Skeletal muscle satellite cell (primary cell): ENCODE data around the gene EHBP1.
"Not testable (repeated sequence)": the region's sequence is repeated elsewhere in the genome, so short reads cannot be mapped to it uniquely, and the experiment has no call there.

Source experiments
- H3K27me3 ChIP-seq: 2 replicates; pipeline ENCODE4 v1.7.0; 2013; ENCODE audit warnings: low read length; ENCODE audit not compliant: control insufficient read depth, insufficient read depth
- H3K36me3 ChIP-seq: 2 replicates; pipeline ENCODE4 v1.7.0; 2013; ENCODE audit warnings: mild to moderate bottlenecking, control low read depth, low read length; ENCODE audit not compliant: insufficient read depth
- H3K4me1 ChIP-seq: 2 replicates; pipeline ENCODE4 v1.7.0; 2013; ENCODE audit warnings: low read length; ENCODE audit not compliant: control insufficient read depth, insufficient read depth
- H3K4me2 ChIP-seq: 2 replicates; pipeline ENCODE4 v1.7.0; 2013; ENCODE audit warnings: mild to moderate bottlenecking, low read length
- H3K4me3 ChIP-seq: 2 replicates; pipeline ENCODE4 v1.7.0; 2013; ENCODE audit warnings: low read length
- H3K9ac ChIP-seq: 2 replicates; pipeline ENCODE4 v1.7.0; 2013; ENCODE audit warnings: mild to moderate bottlenecking, low read depth, low read length, moderate library complexity
- H3K9me3 ChIP-seq: replicated peaks from 2 replicates; pipeline ENCODE4 v1.7.0; 2013; ENCODE audit warnings: mild to moderate bottlenecking, control low read depth, low read length

The EHBP1 gene

GRCh38 chr2:63007813-63008458 is 302.4 kb downstream of the EHBP1 start:
- H3K36me3 ChIP-seq: peaks cover 3% of the 10 kb centered on the region
- H3K27me3 ChIP-seq: no peaks in the 10 kb centered on the region
- no peak overlapping the region for H3K4me2 ChIP-seq
- no peak overlapping the region for H3K4me3 ChIP-seq
- no peaks in the 10 kb centered on the region for H3K4me1 ChIP-seq
- no peaks in the 10 kb centered on the region for H3K9me3 ChIP-seq
- no peak overlapping the region for H3K9ac ChIP-seq

GRCh38 chr2:63008838-63009237 is 303.3 kb downstream of the EHBP1 start:
- Histone ChIP-seq H3K4me2 (no peak overlapping the region), H3K4me3 (no peak overlapping the region), H3K9me3 (no peaks in the 10 kb centered on the region), H3K27me3 (no peaks in the 10 kb centered on the region), H3K36me3 (peaks cover 10% of the 10 kb centered on the region), H3K4me1 (no peaks in the 10 kb centered on the region), H3K9ac (no peak overlapping the region)

- H3K9ac ChIP-seq: no peak overlapping the region
- no peak overlapping the region for H3K4me2 ChIP-seq
- no peak overlapping the region for H3K4me3 ChIP-seq
- no peaks in the 10 kb centered on the region for H3K4me1 ChIP-seq
- peaks cover 10% of the 10 kb centered on the region for H3K36me3 ChIP-seq
- no peaks in the 10 kb centered on the region for H3K27me3 ChIP-seq
- no peaks in the 10 kb centered on the region for H3K9me3 ChIP-seq
Observed at GRCh38 chr2:63009490-63009889, 304.0 kb downstream of the EHBP1 start.

DNA sequence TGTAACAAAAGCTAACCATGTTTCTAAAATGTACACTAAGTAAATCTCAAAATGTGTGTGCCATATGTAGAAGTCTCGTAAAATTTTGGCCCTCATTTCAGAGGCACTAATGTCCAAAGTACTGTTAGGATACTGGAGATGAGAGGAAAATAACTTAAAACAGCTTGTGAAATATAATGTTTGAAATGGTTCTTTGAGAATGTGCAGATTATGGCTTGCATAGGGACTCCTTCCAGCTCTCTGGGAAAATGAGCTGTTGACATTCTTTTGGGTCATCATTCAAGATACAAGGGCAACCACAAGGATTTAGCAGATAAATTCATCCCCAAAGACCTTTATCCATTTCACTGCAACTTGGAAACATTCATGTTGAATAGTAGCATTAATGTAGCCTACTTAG is 307.0 kb downstream of the EHBP1 start:
- Histone ChIP-seq H3K4me3 (no peak overlapping the region), H3K9me3 (no peaks in the 10 kb centered on the region), H3K9ac (no peak overlapping the region), H3K4me1 (no peaks in the 10 kb centered on the region), H3K27me3 (no peaks in the 10 kb centered on the region), H3K4me2 (no peak overlapping the region), H3K36me3 (peaks cover 6% of the 10 kb centered on the region)

GRCh38 chr2:63013438-63013837 is 307.9 kb downstream of the EHBP1 start:
- H3K9ac ChIP-seq: no peak overlapping the region
- peaks cover 6% of the 10 kb centered on the region for H3K36me3 ChIP-seq
- H3K4me3 ChIP-seq: no peak overlapping the region

GRCh38 chr2:63015389-63015788 is 309.9 kb downstream of the EHBP1 start:
- Histone ChIP-seq H3K9ac (no peak overlapping the region), H3K36me3 (peaks cover 6% of the 10 kb centered on the region), H3K27me3 (no peaks in the 10 kb centered on the region), H3K4me3 (no peak overlapping the region), H3K4me2 (no peak overlapping the region), H3K9me3 (no peaks in the 10 kb centered on the region), H3K4me1 (no peaks in the 10 kb centered on the region)

More at GRCh38 chr2:63013438-63013837, 307.9 kb downstream of the EHBP1 start:
- no peaks in the 10 kb centered on the region for H3K9me3 ChIP-seq
- H3K4me2 ChIP-seq: no peak overlapping the region
- no peaks in the 10 kb centered on the region for H3K27me3 ChIP-seq
- H3K4me1 ChIP-seq: no peaks in the 10 kb centered on the region

DNA sequence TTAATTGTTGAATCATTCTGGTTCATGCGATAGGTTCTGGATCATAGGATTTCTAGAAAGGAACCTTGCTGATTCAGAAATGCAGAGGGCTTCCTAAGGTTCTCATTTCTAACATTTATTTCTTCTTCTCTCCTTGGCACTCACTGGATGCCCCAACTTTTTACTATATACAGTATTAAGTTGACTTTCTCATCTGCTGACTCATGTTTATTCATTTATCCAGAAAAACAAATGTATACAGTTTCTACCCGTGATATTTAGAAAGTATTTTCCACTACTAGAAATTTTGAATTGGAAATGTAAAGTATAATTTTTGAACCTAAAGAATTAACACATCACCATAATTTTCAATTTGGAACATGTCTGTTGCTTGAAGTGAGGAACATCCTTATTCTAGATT is 312.9 kb downstream of the EHBP1 start:
- Histone ChIP-seq H3K4me3 (no peak overlapping the region), H3K36me3 (peaks cover 3% of the 10 kb centered on the region), H3K9ac (no peak overlapping the region), H3K4me2 (no peak overlapping the region), H3K27me3 (no peaks in the 10 kb centered on the region), H3K4me1 (no peaks in the 10 kb centered on the region), H3K9me3 (no peaks in the 10 kb centered on the region)

DNA sequence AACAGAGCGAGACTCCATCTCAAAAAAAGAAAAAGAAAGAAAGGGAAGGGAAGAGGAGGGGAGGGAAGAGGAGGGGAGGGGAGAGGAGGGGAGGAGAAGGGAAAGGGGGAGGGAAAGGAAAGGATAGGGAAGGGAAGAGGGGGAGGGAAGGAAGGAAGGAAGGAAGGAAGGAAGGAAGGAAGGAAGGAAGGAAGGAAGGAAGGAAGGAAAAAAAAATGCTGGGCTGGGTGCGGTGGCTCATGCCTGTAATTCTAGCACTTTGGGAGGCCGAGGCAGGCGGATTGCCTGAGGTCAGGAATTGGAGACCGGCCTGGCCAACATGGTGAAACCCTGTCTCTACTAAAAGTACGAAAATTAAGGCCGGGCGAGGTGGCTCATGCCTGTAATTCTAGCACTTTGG is 314.2 kb downstream of the EHBP1 start:
- not testable (repeated sequence) for H3K9ac ChIP-seq, H3K9me3 ChIP-seq, H3K4me1 ChIP-seq, H3K36me3 ChIP-seq, H3K4me3 ChIP-seq, H3K27me3 ChIP-seq, H3K4me2 ChIP-seq

GRCh38 chr2:63023444-63023843 is 317.9 kb downstream of the EHBP1 start:
- no peaks in the 10 kb centered on the region for H3K4me1 ChIP-seq
- no peak overlapping the region for H3K4me2 ChIP-seq
- H3K9me3 ChIP-seq: no peaks in the 10 kb centered on the region
- H3K27me3 ChIP-seq: no peaks in the 10 kb centered on the region
- no peak overlapping the region for H3K9ac ChIP-seq
- H3K4me3 ChIP-seq: no peak overlapping the region
- peaks cover 4% of the 10 kb centered on the region for H3K36me3 ChIP-seq

DNA sequence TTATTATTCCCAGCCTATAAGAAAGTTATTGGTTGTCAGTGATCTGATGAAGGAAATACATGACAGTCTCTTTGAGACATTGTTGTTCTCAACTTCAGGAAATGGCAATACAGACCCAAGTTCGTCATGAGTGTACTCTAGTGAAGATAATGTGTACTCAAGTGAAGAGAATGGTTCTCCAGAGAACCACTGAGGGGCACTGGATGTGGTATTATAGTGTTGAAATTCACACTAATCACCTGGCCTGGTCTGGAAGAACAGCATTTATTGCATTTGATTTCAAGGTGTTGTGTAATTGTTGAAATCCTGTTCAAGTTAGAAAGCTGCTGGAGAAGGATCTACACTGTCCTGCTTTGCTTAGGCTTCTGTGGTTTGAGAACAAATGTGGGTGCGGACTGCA is 321.7 kb downstream of the EHBP1 start:
- no peak overlapping the region for H3K9ac ChIP-seq
- H3K9me3 ChIP-seq: no peaks in the 10 kb centered on the region
- no peaks in the 10 kb centered on the region for H3K27me3 ChIP-seq
- H3K4me2 ChIP-seq: no peak overlapping the region
- no peak overlapping the region for H3K4me3 ChIP-seq
- H3K4me1 ChIP-seq: no peaks in the 10 kb centered on the region
- H3K36me3 ChIP-seq: peaks cover 4% of the 10 kb centered on the region

- Histone ChIP-seq H3K9me3 (no peaks in the 10 kb centered on the region), H3K27me3 (no peaks in the 10 kb centered on the region), H3K4me2 (no peak overlapping the region), H3K36me3 (peaks cover 4% of the 10 kb centered on the region), H3K4me1 (no peaks in the 10 kb centered on the region), H3K4me3 (no peak overlapping the region), H3K9ac (no peak overlapping the region)
Observed at GRCh38 chr2:63029058-63029457, 323.5 kb downstream of the EHBP1 start.

DNA sequence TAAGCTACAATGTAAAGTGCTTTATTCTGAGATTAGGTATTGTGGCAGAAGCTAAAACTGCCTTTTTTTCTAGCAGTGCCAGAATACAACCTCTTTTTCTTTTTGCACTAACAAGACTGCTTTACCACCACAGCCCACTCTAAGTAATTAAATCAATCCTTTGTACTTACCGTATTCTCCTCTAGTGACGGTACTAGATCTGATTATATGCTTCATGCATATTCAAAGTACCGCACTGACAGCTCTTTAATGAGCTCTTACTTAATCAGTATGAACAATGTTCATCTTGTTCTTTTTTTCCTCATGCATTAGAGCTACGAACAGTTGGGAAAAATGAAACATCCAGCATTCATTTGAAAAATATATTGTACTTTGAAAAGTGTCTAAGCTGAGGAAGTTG is 329.0 kb downstream of the EHBP1 start:
- H3K4me2 ChIP-seq: no peak overlapping the region
- no peaks in the 10 kb centered on the region for H3K27me3 ChIP-seq
- H3K4me1 ChIP-seq: peaks cover 6% of the 10 kb centered on the region
- no peak overlapping the region for H3K4me3 ChIP-seq
- H3K9ac ChIP-seq: no peak overlapping the region
- H3K36me3 ChIP-seq: no peaks in the 10 kb centered on the region
- no peaks in the 10 kb centered on the region for H3K9me3 ChIP-seq
